ENCODE data around the gene PHB1.
A peak's percentile ranks its signal among the peaks of the same experiment; 100 is the strongest.

PHB1 gene

GRCh38 chr17:49455272-49455861 lies 40.7 kb upstream of the PHB1 start:
- Histone ChIP-seq H2BK15ac (ENCODE audit: low read length) (peak overlapping the region; percentile 19), H3K23ac (ENCODE audit: low read depth, low read length, poor library complexity) (no peak overlapping the region), H3K18ac (ENCODE audit: low read length) (peak overlapping the region; percentile 41), H3K9me3 (replicated peaks in 1 of 2; ENCODE audit: control insufficient read depth in 2 of 2, insufficient read depth in 1 of 2, low read depth in 1 of 2, low read length in 2 of 2) (no peaks in the 10 kb centered on the region), H3K9ac (ENCODE audit: low read depth, low read length, poor library complexity) (no peak overlapping the region), H3K4me1 (ENCODE audit: control insufficient read depth in 2 of 2, insufficient read depth in 1 of 2, low read depth in 1 of 2, low read length in 2 of 2) (peaks cover 7 to 29% of the 10 kb centered on the region in 2 donors), H4K8ac (ENCODE audit: low read depth, low read length) (no peak overlapping the region), H2AK5ac (ENCODE audit: low read depth, low read length) (no peak overlapping the region), H3K4ac (ENCODE audit: low read length) (no peak overlapping the region), H2BK12ac (ENCODE audit: low read length) (peak overlapping the region; percentile 36), H3K4me3 (ENCODE audit: low read length in 2 of 2) (no peak overlapping the region), H3K27ac (replicated peaks; ENCODE audit: low read length) (no peak overlapping the region), H3K36me3 (replicated peaks in 1 of 2; ENCODE audit: control insufficient read depth in 2 of 2, insufficient read depth in 2 of 2, low read length in 2 of 2) (no peaks in the 10 kb centered on the region), H3K4me2 (ENCODE audit: insufficient read depth, low read length, poor library complexity, severe bottlenecking) (no peak overlapping the region), H3K14ac (ENCODE audit: low read length) (no peak overlapping the region), H2BK5ac (ENCODE audit: low read length) (no peak overlapping the region), H2AFZ (ENCODE audit: low read length) (no peak overlapping the region), H4K91ac (ENCODE audit: low read depth, low read length, poor library complexity) (no peak overlapping the region), H2BK120ac (ENCODE audit: low read depth, low read length) (no peak overlapping the region), H3K79me1 (ENCODE audit: low read depth, low read length) (no peaks in the 10 kb centered on the region), H3K27me3 (ENCODE audit: control insufficient read depth in 3 of 3, insufficient read depth in 3 of 3, low read depth in 1 of 3, low read length in 3 of 3) (peaks cover 0 to 72% (median 0%) of the 10 kb centered on the region in 3 experiments)
- 100% methylated on average over 1 of the region's 9 CpGs; no CpG with 5 or more reads in 1 of the 2 donors for WGBS, 2 donors (ENCODE audit: extremely low coverage in 2 of 2, insufficient read length in 2 of 2, insufficient replicate concordance in 1 of 2)
- no peak for DNase-seq (ENCODE audit: low spot score)

GRCh38 chr17:49454050-49454449 lies 39.4 kb upstream of the PHB1 start:
- peaks cover 0 to 63% (median 0%) of the 10 kb centered on the region in 3 experiments for H3K27me3 ChIP-seq (ENCODE audit: control insufficient read depth in 3 of 3, insufficient read depth in 3 of 3, low read depth in 1 of 3, low read length in 3 of 3)

DNA sequence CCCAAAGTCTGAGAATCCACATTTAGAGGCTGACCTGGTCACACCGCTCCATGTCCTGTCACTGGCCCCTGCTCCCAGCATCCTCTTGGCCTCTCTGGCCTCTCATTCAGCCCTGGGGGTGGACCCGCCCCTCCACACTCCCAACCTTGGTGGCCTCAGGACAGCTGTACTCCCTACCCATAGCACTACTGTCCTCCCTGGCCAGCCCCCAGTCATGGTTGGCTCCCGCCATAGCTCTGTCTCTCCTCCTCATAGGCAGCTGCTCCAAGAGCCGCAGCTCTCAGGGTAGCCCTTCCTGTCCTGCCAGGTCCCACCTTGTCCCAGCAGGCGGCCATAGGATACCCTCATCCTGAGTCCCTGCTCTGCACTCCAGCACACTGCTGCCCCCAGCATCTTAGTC lies 38.0 kb upstream of the PHB1 start:
- H3K27me3 ChIP-seq (ENCODE audit: control insufficient read depth in 3 of 3, insufficient read depth in 3 of 3, low read depth in 1 of 3, low read length in 3 of 3), result peaks cover 0 to 64% (median 0%) of the 10 kb centered on the region in 3 experiments
- peak overlapping the region; percentile 58 for H3K18ac ChIP-seq (ENCODE audit: low read length)
- H3K9me3 ChIP-seq (replicated peaks in 1 of 2; ENCODE audit: control insufficient read depth in 2 of 2, insufficient read depth in 1 of 2, low read depth in 1 of 2, low read length in 2 of 2), result no peaks in the 10 kb centered on the region
- H3K14ac ChIP-seq (ENCODE audit: low read length), result no peak overlapping the region
- H2BK15ac ChIP-seq (ENCODE audit: low read length), result peak overlapping the region; percentile 93
- H3K9ac ChIP-seq (ENCODE audit: low read depth, low read length, poor library complexity), result peak overlapping the region; percentile 18
- no peak overlapping the region for H3K4me3 ChIP-seq (ENCODE audit: low read length in 2 of 2)
- peak overlapping the region; percentile 68 for H4K91ac ChIP-seq (ENCODE audit: low read depth, low read length, poor library complexity)
- no peak overlapping the region for H3K27ac ChIP-seq (replicated peaks; ENCODE audit: low read length)
- no peak for DNase-seq (ENCODE audit: low spot score)
- peaks cover 7 to 31% of the 10 kb centered on the region in 2 donors for H3K4me1 ChIP-seq (ENCODE audit: control insufficient read depth in 2 of 2, insufficient read depth in 1 of 2, low read depth in 1 of 2, low read length in 2 of 2)
- WGBS, 2 donors (ENCODE audit: extremely low coverage in 2 of 2, insufficient read length in 2 of 2, insufficient replicate concordance in 1 of 2), result no CpG with 5 or more reads among the region's 5 CpGs
- peak overlapping the region; percentile 81 for H2AK5ac ChIP-seq (ENCODE audit: low read depth, low read length)
- H3K79me1 ChIP-seq (ENCODE audit: low read depth, low read length), result no peaks in the 10 kb centered on the region
- H3K36me3 ChIP-seq (replicated peaks in 1 of 2; ENCODE audit: control insufficient read depth in 2 of 2, insufficient read depth in 2 of 2, low read length in 2 of 2), result no peaks in the 10 kb centered on the region
- no peak overlapping the region for H4K8ac ChIP-seq (ENCODE audit: low read depth, low read length)
- H3K23ac ChIP-seq (ENCODE audit: low read depth, low read length, poor library complexity), result no peak overlapping the region
- peak overlapping the region; percentile 59 for H2BK12ac ChIP-seq (ENCODE audit: low read length)
- no peak overlapping the region for H3K4me2 ChIP-seq (ENCODE audit: insufficient read depth, low read length, poor library complexity, severe bottlenecking)
- no peak overlapping the region for H2BK120ac ChIP-seq (ENCODE audit: low read depth, low read length)
- no peak overlapping the region for H2BK5ac ChIP-seq (ENCODE audit: low read length)
- H3K4ac ChIP-seq (ENCODE audit: low read length), result no peak overlapping the region
- no peak overlapping the region for H2AFZ ChIP-seq (ENCODE audit: low read length)

More at GRCh38 chr17:49454050-49454449, 39.4 kb upstream of the PHB1 start:
- H2BK12ac ChIP-seq (ENCODE audit: low read length), result peak overlapping the region; percentile 87
- H3K4me2 ChIP-seq (ENCODE audit: insufficient read depth, low read length, poor library complexity, severe bottlenecking), result no peak overlapping the region
- H4K8ac ChIP-seq (ENCODE audit: low read depth, low read length), result no peak overlapping the region
- peaks cover 7 to 29% of the 10 kb centered on the region in 2 donors for H3K4me1 ChIP-seq (ENCODE audit: control insufficient read depth in 2 of 2, insufficient read depth in 1 of 2, low read depth in 1 of 2, low read length in 2 of 2)
- H2BK5ac ChIP-seq (ENCODE audit: low read length), result no peak overlapping the region
- H2AFZ ChIP-seq (ENCODE audit: low read length), result no peak overlapping the region
- no peaks in the 10 kb centered on the region for H3K9me3 ChIP-seq (replicated peaks in 1 of 2; ENCODE audit: control insufficient read depth in 2 of 2, insufficient read depth in 1 of 2, low read depth in 1 of 2, low read length in 2 of 2)
- no peaks in the 10 kb centered on the region for H3K36me3 ChIP-seq (replicated peaks in 1 of 2; ENCODE audit: control insufficient read depth in 2 of 2, insufficient read depth in 2 of 2, low read length in 2 of 2)
- no peak overlapping the region for H2AK5ac ChIP-seq (ENCODE audit: low read depth, low read length)
- no peak overlapping the region for H4K91ac ChIP-seq (ENCODE audit: low read depth, low read length, poor library complexity)
- no peak overlapping the region for H3K27ac ChIP-seq (replicated peaks; ENCODE audit: low read length)
- peak; percentile 44 for DNase-seq (ENCODE audit: low spot score)
- no peak overlapping the region for H3K14ac ChIP-seq (ENCODE audit: low read length)
- H2BK120ac ChIP-seq (ENCODE audit: low read depth, low read length), result no peak overlapping the region
- H3K18ac ChIP-seq (ENCODE audit: low read length), result peak overlapping the region; percentile 81
- H3K4me3 ChIP-seq (ENCODE audit: low read length in 2 of 2), result no peak overlapping the region
- no peaks in the 10 kb centered on the region for H3K79me1 ChIP-seq (ENCODE audit: low read depth, low read length)
- H3K9ac ChIP-seq (ENCODE audit: low read depth, low read length, poor library complexity), result no peak overlapping the region
- no peak overlapping the region for H3K4ac ChIP-seq (ENCODE audit: low read length)
- no peak overlapping the region for H3K23ac ChIP-seq (ENCODE audit: low read depth, low read length, poor library complexity)
- WGBS, 2 donors (ENCODE audit: extremely low coverage in 2 of 2, insufficient read length in 2 of 2, insufficient replicate concordance in 1 of 2), result no CpG with 5 or more reads among the region's 5 CpGs
- H2BK15ac ChIP-seq (ENCODE audit: low read length), result no peak overlapping the region

GRCh38 chr17:49452201-49452600 lies 37.5 kb upstream of the PHB1 start:
- Histone ChIP-seq H3K79me1 (ENCODE audit: low read depth, low read length) (no peaks in the 10 kb centered on the region), H3K4me2 (ENCODE audit: insufficient read depth, low read length, poor library complexity, severe bottlenecking) (no peak overlapping the region), H3K4me3 (ENCODE audit: low read length in 2 of 2) (no peak overlapping the region), H2AFZ (ENCODE audit: low read length) (no peak overlapping the region), H3K36me3 (replicated peaks in 1 of 2; ENCODE audit: control insufficient read depth in 2 of 2, insufficient read depth in 2 of 2, low read length in 2 of 2) (no peaks in the 10 kb centered on the region), H4K8ac (ENCODE audit: low read depth, low read length) (no peak overlapping the region), H4K91ac (ENCODE audit: low read depth, low read length, poor library complexity) (no peak overlapping the region), H2BK120ac (ENCODE audit: low read depth, low read length) (no peak overlapping the region), H3K9ac (ENCODE audit: low read depth, low read length, poor library complexity) (no peak overlapping the region), H3K4ac (ENCODE audit: low read length) (no peak overlapping the region), H3K18ac (ENCODE audit: low read length) (peak overlapping the region; percentile 66), H3K23ac (ENCODE audit: low read depth, low read length, poor library complexity) (no peak overlapping the region), H2BK12ac (ENCODE audit: low read length) (no peak overlapping the region), H3K4me1 (ENCODE audit: control insufficient read depth in 2 of 2, insufficient read depth in 1 of 2, low read depth in 1 of 2, low read length in 2 of 2) (peaks cover 7 to 31% of the 10 kb centered on the region in 2 donors), H2AK5ac (ENCODE audit: low read depth, low read length) (peak overlapping the region; percentile 51), H3K9me3 (replicated peaks in 1 of 2; ENCODE audit: control insufficient read depth in 2 of 2, insufficient read depth in 1 of 2, low read depth in 1 of 2, low read length in 2 of 2) (no peaks in the 10 kb centered on the region), H3K14ac (ENCODE audit: low read length) (no peak overlapping the region), H2BK15ac (ENCODE audit: low read length) (peak overlapping the region; percentile 93), H3K27me3 (ENCODE audit: control insufficient read depth in 3 of 3, insufficient read depth in 3 of 3, low read depth in 1 of 3, low read length in 3 of 3) (peaks cover 0 to 61% (median 0%) of the 10 kb centered on the region in 3 experiments), H3K27ac (replicated peaks; ENCODE audit: low read length) (no peak overlapping the region), H2BK5ac (ENCODE audit: low read length) (no peak overlapping the region)
- DNase-seq (ENCODE audit: low spot score), result no peak
- WGBS, 2 donors (ENCODE audit: extremely low coverage in 2 of 2, insufficient read length in 2 of 2, insufficient replicate concordance in 1 of 2), result no CpG with 5 or more reads among the region's 5 CpGs

Measured in neuronal stem cell (in vitro differentiated cells).